Measurements from ENCODE around the gene CACNG7. TPM values are rescaled to one million over a fixed set of nuclear protein-coding genes. Genes with fewer than 3 reads are reported as not detected.
A peak's percentile ranks its signal among the peaks of the same experiment; 100 is the strongest.
"Not testable (repeated sequence)": the region's sequence is repeated elsewhere in the genome, so short reads cannot be mapped to it uniquely, and the experiment has no call there.

CACNG7 gene
- total RNA-seq, 1 experiment from 2014 or later, result 11.0 TPM

DNA sequence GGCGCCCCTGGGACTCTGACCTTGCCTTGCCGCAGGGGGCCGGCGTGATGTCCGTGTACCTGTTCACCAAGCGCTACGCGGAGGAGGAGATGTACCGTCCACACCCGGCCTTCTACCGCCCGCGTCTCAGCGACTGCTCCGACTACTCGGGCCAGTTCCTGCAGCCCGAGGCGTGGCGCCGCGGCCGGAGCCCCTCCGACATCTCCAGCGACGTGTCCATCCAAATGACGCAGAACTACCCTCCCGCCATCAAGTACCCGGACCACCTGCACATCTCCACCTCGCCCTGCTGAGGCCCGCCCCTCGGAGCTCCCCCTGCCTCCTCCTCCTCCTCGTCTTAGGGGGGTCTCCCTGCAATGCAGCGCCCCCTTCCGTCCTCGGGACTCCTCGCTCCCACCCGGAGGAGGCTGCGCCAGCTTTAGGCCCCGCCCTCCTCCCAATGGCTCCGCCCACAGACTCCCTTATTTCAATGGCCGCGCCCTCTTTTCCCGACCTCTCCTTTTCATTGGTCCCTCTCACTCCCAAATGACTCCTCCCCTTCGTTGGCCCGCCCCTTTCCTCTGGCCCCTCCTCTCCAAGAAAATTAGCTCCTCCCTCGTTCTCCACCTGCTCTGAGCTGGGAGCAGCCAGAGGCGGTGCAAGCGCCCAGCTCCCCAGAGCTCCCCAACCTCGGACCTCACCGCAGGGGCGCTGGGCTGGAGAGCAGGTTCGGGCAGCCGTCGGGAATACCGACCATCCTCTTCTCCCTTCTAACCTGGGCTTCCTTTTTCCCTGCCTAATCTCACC, 33.1 kb downstream of the CACNG7 start:
- peak; percentile 13 for DNase-seq (ENCODE audit: low spot score)
- in situ Hi-C loops (cut with HindIII; ENCODE audit: low sequenced_read_pairs), result no loop called here

DNA sequence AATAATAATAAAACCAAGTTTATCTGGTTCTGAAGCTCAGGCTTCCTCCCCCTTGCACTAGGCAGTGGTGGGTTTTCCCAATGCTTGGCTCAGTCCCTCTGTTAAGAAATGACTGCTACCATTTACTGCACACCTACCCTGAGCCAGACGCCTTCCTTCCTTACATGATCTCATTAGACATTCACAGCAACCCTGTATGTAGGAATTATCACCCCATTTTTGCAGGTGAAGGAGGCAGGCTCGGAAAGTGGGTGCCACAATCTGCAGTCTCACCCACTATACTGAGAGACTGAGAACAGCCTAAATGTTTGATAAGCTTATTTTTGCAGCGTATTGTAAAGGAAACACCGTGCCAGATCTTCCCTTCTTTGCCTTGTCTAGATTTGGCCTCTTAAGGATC, 35.3 kb downstream of the CACNG7 start:
- no peak for DNase-seq (ENCODE audit: low spot score)
- in situ Hi-C loops (cut with HindIII; ENCODE audit: low sequenced_read_pairs), result no loop called here

DNA sequence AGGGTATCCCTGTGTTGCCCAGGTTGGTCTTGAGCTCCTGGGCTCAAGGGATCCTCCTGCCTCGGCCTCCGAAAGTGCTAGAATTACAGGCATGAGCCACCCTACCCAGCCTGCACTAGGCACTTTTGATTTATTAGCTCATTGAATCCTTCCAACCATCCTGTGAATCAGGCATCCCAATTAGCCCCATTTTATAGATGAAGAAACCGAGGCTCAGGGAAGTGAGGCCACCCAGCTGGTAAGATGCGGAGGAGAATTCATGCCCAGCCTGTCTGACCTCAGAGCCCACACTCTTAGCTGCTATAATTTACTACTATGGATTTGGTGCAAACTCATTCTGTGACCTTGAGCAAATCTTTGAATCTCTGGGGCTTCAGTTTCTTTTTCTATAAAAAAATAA, 35.9 kb downstream of the CACNG7 start:
- DNase-seq (ENCODE audit: low spot score), result no peak
- in situ Hi-C loops (cut with HindIII; ENCODE audit: low sequenced_read_pairs), result no loop called here

DNA sequence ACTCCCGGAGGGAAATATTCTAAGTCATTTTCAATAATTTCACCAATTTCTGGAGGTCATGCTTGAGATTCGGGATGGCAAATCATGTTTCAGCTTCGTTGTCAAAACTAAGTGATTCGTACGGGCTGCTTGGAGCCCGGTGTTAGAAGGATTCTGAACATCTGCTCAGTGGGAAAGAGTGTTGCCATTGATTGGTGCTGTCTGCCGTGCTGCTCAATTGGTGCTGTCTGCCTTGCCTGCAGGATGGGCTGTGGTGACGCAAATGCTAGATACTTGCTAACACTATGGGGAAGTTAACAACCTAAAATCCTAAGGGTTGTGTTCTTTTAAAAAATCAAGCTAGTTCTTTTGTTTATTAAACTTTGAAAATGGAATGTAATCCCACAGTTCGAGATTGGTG, 36.4 kb downstream of the CACNG7 start:
- DNase-seq (ENCODE audit: low spot score), result no peak
- in situ Hi-C loops (cut with HindIII; ENCODE audit: low sequenced_read_pairs), result no loop called here

GRCh38 chr19:53945998-53946397, 36.9 kb downstream of the CACNG7 start:
- no peak for DNase-seq (ENCODE audit: low spot score)
- in situ Hi-C loops (cut with HindIII; ENCODE audit: low sequenced_read_pairs), result no loop called here

DNA sequence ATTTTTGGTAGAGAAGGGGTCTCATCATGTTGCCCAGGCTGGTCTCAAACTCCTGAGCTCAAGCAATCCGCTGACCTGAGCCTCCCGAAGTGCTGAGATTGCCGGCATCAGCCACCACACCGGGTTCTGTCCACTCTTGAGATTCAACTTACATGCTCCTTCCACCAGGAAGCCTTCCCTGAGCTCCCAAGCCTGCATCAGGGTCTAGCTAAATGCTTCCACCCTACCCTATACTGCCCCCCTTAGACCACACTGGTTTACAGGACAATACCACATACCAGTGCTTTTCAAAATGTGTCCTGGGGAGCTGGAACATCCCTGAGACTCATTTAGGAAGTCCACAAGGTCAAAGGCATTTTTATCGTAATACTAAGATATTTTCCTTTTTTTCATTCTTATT, 38.5 kb downstream of the CACNG7 start:
- peak; percentile 13 for DNase-seq (ENCODE audit: low spot score)
- in situ Hi-C loops (cut with HindIII; ENCODE audit: low sequenced_read_pairs), result no loop called here

DNA sequence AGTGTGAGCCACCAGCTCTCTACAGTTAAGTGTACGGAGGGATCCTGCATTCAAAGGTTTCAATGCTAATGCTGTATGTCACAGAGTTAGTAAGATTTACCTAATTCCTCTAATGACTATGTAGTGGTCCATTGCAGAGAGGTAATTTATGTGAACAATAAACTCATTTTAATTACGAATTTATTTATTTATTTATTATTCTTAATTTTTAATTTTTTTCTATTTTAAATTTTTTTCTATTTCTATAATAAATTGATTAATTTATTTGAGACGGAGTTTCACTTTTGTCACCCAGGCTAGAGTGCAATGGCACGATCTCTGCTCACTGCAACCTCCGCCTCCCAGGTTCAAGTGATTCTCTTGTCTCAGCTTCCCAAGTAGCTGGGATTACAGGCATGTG, 39.5 kb downstream of the CACNG7 start:
- not testable (repeated sequence) for DNase-seq (ENCODE audit: low spot score)

GRCh38 chr19:53951436-53951835, 42.4 kb downstream of the CACNG7 start:
- in situ Hi-C loops (cut with HindIII; ENCODE audit: low sequenced_read_pairs), result loop anchor here (10.0 kb wide), 2 partner anchors 57 to 93 kb away; no protein-coding TSS in a partner anchor
- DNase-seq (ENCODE audit: low spot score), result no peak

More for the DNA sequence above, 39.5 kb downstream of the CACNG7 start:
- in situ Hi-C loops (cut with HindIII; ENCODE audit: low sequenced_read_pairs), result not testable (repeated sequence)

- in situ Hi-C loops (cut with HindIII; ENCODE audit: low sequenced_read_pairs), result loop anchor here (10.0 kb wide), 2 partner anchors 57 to 93 kb away; no protein-coding TSS in a partner anchor
- no peak for DNase-seq (ENCODE audit: low spot score)
These were observed 42.9 kb downstream of the CACNG7 start for GRCh38 chr19:53951947-53952346.

- in situ Hi-C loops (cut with HindIII; ENCODE audit: low sequenced_read_pairs), result loop anchor here (10.0 kb wide), 2 partner anchors 59 to 91 kb away; no protein-coding TSS in a partner anchor
These were observed 44.3 kb downstream of the CACNG7 start for GRCh38 chr19:53953383-53953782.

DNA sequence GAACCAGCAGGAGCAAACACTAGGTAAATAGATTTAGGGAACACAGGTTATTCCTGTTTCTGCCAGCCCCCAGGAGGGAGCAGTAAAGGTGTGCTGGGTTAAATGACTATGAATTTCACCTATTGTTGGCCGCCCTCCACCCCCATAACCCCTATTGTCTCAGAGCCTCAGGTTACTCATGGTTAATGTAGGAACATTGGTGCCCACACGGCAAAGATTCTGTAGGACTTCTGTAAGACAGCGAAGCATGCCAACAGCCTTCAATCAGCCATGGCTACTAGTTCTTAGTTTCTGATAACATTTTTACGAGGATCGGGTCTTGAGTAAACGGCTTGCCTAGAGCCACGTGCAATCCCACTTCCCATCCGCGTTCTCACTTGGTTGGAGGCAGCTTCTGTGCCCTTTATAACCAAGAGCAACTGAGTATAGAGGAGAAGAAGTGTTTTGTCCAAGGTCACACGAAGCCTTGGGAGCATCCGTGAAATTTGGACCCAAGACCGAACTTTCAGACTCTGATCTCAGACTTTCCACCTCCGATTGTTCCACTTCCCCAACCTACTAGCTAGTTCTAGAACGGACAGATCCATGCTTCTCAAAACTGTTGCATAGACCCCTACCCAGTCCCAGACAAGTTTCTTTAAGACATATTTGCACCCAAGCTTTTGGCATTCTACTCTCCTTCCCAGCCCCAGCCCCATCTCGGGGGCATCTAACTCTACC, 48.5 kb downstream of the CACNG7 start:
- DNase-seq (ENCODE audit: low spot score), result no peak
- in situ Hi-C loops (cut with HindIII; ENCODE audit: low sequenced_read_pairs), result loop anchor here (10.0 kb wide), 2 partner anchors 63 to 87 kb away; no protein-coding TSS in a partner anchor

More at GRCh38 chr19:53953383-53953782, 44.3 kb downstream of the CACNG7 start:
- DNase-seq (ENCODE audit: low spot score), result no peak

GRCh38 chr19:53958168-53958571, 49.1 kb downstream of the CACNG7 start:
- in situ Hi-C loops (cut with HindIII; ENCODE audit: low sequenced_read_pairs), result loop anchor here (10.0 kb wide), 2 partner anchors 63 to 87 kb away; no protein-coding TSS in a partner anchor
- DNase-seq (ENCODE audit: low spot score), result no peak

GRCh38 chr19:53958823-53959757, 50.0 kb downstream of the CACNG7 start:
- in situ Hi-C loops (cut with HindIII; ENCODE audit: low sequenced_read_pairs), result loop anchor here (10.0 kb wide), 2 partner anchors 64 to 86 kb away; no protein-coding TSS in a partner anchor
- DNase-seq (ENCODE audit: low spot score), result no peak

DNA sequence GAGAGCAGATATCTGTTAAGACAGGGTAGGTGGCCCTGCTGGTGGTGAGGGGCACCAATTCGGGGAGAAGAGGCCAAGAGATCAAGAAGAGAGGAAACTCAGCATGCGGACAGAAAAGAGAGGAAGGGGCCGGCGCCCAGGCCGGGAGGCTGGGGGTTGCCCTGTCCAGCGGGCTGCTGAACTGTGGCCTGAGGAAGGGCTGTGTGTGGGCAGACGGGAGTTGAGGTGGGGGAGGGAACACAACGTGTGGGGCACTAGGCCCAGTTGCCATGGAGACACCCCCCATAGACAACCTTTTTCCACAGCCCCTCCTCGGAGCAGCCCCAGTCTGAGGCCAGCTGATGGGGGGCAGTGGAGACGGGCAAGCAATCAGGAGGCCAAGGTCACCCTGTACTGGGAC, 51.1 kb downstream of the CACNG7 start:
- in situ Hi-C loops (cut with HindIII; ENCODE audit: low sequenced_read_pairs), result no loop called here

DNA sequence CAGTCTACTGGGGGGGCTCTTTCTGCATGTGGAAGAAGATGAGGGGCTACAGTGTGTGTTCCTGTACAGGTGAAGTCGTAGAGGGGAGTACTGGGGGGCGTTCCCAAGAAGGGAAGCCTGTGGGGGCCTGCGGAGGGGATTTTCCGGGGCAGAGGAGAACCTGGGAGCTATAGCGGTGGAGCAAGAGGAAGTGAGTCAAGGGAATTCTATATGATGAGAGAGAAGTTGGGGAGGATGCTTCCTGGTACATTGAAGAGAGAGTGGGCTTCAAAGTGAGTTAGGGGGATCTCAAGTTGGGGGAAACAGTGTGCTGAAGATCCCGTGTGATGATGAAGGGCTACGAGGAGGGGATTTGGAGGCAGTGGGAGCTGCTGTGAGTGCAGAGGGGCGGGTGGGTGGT, 51.8 kb downstream of the CACNG7 start:
- in situ Hi-C loops (cut with HindIII; ENCODE audit: low sequenced_read_pairs), result no loop called here
- DNase-seq (ENCODE audit: low spot score), result no peak

More for the DNA sequence above, 51.1 kb downstream of the CACNG7 start:
- DNase-seq (ENCODE audit: low spot score), result no peak

DNA sequence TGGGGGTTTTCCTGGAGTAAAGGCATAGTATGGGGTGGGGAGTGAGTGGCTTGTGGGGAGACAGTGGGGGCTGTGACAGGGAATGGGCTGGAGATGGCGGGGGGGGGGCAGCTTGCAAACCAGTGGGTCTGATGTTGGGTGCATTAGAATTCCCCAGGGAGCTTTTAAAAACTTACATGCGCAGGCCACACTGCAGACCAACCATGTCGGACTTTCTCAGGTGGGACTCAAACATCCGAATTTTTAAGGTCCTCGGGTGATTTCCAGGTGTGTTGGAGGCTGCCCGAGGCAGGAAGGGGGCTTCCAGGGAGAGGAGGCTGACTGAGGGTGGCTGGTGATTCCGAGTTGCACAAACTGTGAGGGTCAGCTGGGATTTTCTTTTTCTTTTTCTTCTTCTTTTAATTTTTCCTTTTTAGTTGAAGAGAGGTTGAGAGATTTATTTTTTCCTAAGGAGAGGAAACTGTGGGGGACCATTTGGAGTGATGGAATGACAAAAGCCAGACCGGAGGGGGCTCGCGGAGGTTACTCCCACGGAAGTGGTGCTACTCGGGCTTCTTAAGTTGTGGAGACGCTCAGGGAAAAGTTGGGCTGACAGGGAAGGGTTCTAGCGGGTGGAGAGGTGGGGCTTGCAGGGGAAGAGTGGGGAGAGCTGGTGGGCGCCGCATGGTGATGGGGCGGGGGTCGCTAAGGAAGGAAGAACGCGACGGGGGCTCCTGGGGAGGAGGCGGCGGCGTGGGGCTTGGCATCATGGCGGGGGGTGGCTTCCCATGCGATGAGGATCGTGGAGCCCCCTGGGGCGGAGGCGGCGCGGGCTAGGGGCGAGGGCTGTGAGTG, 52.7 kb downstream of the CACNG7 start:
- DNase-seq (ENCODE audit: low spot score), result peak; percentile 23
- in situ Hi-C loops (cut with HindIII; ENCODE audit: low sequenced_read_pairs), result no loop called here

- DNase-seq (ENCODE audit: low spot score), result no peak
- in situ Hi-C loops (cut with HindIII; ENCODE audit: low sequenced_read_pairs), result no loop called here
These were observed 53.9 kb downstream of the CACNG7 start, which contains the start of gene CACNG8 for GRCh38 chr19:53962887-53963431. TSS of gene CACNG8 (plus strand) at chr19:53962937.

DNA sequence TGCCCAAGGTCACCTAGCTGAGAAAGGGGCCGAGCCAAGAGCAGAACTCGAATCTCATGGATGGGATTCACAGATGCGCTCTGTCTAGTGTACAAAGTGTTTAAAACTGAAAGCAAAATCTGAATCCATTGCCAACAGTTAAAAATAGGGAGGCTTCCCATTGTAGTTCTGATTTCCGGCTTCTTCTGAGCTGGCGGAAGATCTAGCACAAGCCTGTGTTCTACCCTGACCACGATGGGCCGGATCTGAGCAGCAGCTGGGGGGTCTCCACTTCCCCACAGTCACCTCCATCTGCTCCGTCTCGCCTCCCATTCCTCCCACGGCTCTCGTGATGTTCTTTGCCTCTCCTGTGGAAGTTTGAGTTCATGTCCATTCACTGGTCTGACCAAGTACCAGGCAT, 56.0 kb downstream of the CACNG7 start:
- DNase-seq (ENCODE audit: low spot score), result no peak
- in situ Hi-C loops (cut with HindIII; ENCODE audit: low sequenced_read_pairs), result no loop called here

Data from G401 (cell line).